ENCODE data around the gene MBLAC1. TPM values are rescaled to one million over a fixed set of nuclear protein-coding genes. Genes with fewer than 3 reads are reported as not detected.

Gene MBLAC1
- total and polyA plus RNA-seq, 11 donors = 1.3 to 3.2 (median 2.0) TPM

GRCh38 chr7:100095704-100096103 is 31.1 kb upstream of the MBLAC1 start:
- Histone ChIP-seq H3K27ac (no peak overlapping the region), H3K4me1 (peaks cover 0 to 25% (median 12%) of the 10 kb centered on the region in 12 donors), H3K4me3 (no peak overlapping the region), H3K27me3 (no peaks in the 10 kb centered on the region), H3K36me3 (peaks cover 0 to 91% (median 88%) of the 10 kb centered on the region in 9 donors), H3K9me3 (no peaks in the 10 kb centered on the region)
- 89 to 95% (median 93%) methylated on average over 17 of the region's 17 CpGs for WGBS, 4 donors
- TF ChIP-seq POLR2A (IDR thresholded peaks at IDR 0.05) = no peak
- TF ChIP-seq CTCF (IDR thresholded peaks at IDR 0.05) = no peak
- no peak for DNase-seq
- no peak for ATAC-seq
- intact Hi-C loops (cut with DNase I) = no loop called here

GRCh38 chr7:100098913-100099312 is 27.9 kb upstream of the MBLAC1 start:
- Histone ChIP-seq H3K4me3 (no peak overlapping the region), H3K27me3 (no peaks in the 10 kb centered on the region), H3K4me1 (peaks cover 0 to 30% (median 21%) of the 10 kb centered on the region in 12 donors), H3K36me3 (peaks cover 0 to 69% (median 64%) of the 10 kb centered on the region in 9 donors), H3K27ac (no peak overlapping the region), H3K9me3 (no peaks in the 10 kb centered on the region)
- 82 to 85% (median 84%) methylated on average over 9 to 10 of the region's 10 CpGs for WGBS, 4 donors
- no peak for ATAC-seq
- intact Hi-C loops (cut with DNase I) = no loop called here
- DNase-seq = no peak
- TF ChIP-seq POLR2A (IDR thresholded peaks at IDR 0.05) (no peak), CTCF (IDR thresholded peaks at IDR 0.05) (no peak)

GRCh38 chr7:100099452-100099851 is 27.3 kb upstream of the MBLAC1 start:
- no peak for DNase-seq
- Histone ChIP-seq H3K27me3 (no peaks in the 10 kb centered on the region), H3K4me3 (peak overlapping the region in 9 of 12 donors; percentile 65 to 93 (median 77)), H3K27ac (peak overlapping the region in 2 of 12 donors; percentile 87 to 94), H3K36me3 (peaks cover 0 to 69% (median 64%) of the 10 kb centered on the region in 9 donors), H3K9me3 (no peaks in the 10 kb centered on the region), H3K4me1 (peaks cover 0 to 28% (median 21%) of the 10 kb centered on the region in 12 donors)
- intact Hi-C loops (cut with DNase I) = no loop called here
- WGBS, 4 donors = 62 to 70% (median 65%) methylated on average over 12 of the region's 12 CpGs
- TF ChIP-seq POLR2A (IDR thresholded peaks at IDR 0.05) (no peak), CTCF (IDR thresholded peaks at IDR 0.05) (no peak)
- ATAC-seq = no peak

GRCh38 chr7:100100420-100101015 is 26.2 kb upstream of the MBLAC1 start:
- H3K27me3 ChIP-seq = no peaks in the 10 kb centered on the region
- intact Hi-C loops (cut with DNase I) = loop anchor here in 5 of 10 donors (1.0 to 2.0 kb wide), 6 partner anchors 18 to 52 kb away; partner anchors contain the start of genes CNPY4 (in 3 of the 5), TAF6 (in 3 of the 5), MBLAC1 (in 2 of the 5) and ZSCAN21 (in 2 of the 5)
- WGBS, 4 donors = 0 to 2% (median 0%) methylated on average over 30 to 61 of the region's 61 CpGs
- H3K27ac ChIP-seq = peak overlapping the region; percentile 68 to 97 (median 92)
- DNase-seq (peak; percentile 95 to 96 (median 95)), ATAC-seq (peak; percentile 78 to 92 (median 89))
- H3K4me1 ChIP-seq = peaks cover 0 to 28% (median 21%) of the 10 kb centered on the region in 12 donors
- TF ChIP-seq CTCF (IDR thresholded peaks at IDR 0.05) (no peak), POLR2A (IDR thresholded peaks at IDR 0.05) (peak in 1 of 2 donors; percentile 48)
- H3K9me3 ChIP-seq = no peaks in the 10 kb centered on the region
- peaks cover 0 to 69% (median 62%) of the 10 kb centered on the region in 9 donors for H3K36me3 ChIP-seq
- H3K4me3 ChIP-seq = peak overlapping the region; percentile 59 to 93 (median 76)
